PC-3 (cell line): Measurements from ENCODE around the gene MYEOV.

Source experiments
- CTCF ChIP-seq: fragments of 300-600 bp; sonication (generic); conservative IDR thresholded peaks from 2 replicates; pipeline ENCODE4 v1.5.1; 2017; ENCODE audit warnings: antibody characterized with exemption, low read depth, mild to moderate bottlenecking, low read length
- EZH2 ChIP-seq: fragments of 300-600 bp; sonication (generic); IDR thresholded peaks from one replicate; pipeline ENCODE4 v1.6.1; 2017; ENCODE audit warnings: antibody characterized with exemption, mild to moderate bottlenecking, low read length; ENCODE audit not compliant: unreplicated experiment
- EZH2phosphoT487 ChIP-seq: fragments of 300-600 bp; sonication (generic); IDR thresholded peaks from 2 replicates; pipeline ENCODE4 v1.6.1; 2018; ENCODE audit warnings: mild to moderate bottlenecking, antibody characterized with exemption, low read length, borderline replicate concordance

DNA sequence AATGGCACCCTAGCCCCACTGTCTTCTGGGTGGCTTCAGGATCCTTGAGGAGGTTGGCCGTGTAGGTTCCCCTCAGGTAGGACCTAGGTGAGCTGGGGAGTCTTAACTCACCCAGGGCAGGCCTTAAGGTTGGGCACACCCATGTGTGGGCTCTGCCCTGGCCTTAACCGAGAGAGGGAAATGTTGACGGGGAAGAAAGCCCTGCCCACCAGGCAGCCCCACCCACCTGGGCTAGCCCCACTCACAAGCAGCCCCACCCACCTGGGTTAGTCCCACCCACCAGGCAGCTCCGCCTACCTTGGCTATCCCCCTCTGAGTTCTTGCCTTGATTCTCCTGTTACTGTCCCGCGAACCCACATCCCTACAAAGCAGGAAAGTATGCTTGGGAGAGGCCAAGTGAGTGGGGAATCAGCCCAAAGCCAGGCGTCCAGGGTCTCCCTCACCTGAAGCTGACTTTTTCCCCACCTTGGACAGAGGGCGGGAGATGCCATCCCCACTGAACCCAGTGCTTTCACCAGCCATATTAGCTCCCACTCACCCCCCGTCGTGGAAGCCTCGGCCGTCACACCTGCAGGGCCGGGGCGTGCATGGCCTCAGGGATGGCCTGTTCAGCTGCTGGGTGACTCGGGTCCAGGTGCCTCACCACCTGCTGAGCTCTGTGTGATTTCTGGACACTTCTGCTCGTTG lies at the start of gene MYEOV:
- TF ChIP-seq CTCF (no peak), EZH2phosphoT487 (no peak), EZH2 (no peak)
